KG1 (cell line): ENCODE data around the gene SYK.

ENCODE experiments used
- DNase-seq: peaks from one replicate; lab custom pipeline; 2025; lab: John Stamatoyannopoulos, UW

SYK gene

GRCh38 chr9:90906316-90907055, 104.9 kb downstream of the SYK start:
- no peak for DNase-seq

GRCh38 chr9:90907056-90907445, 105.4 kb downstream of the SYK start:
- no peak for DNase-seq

DNA sequence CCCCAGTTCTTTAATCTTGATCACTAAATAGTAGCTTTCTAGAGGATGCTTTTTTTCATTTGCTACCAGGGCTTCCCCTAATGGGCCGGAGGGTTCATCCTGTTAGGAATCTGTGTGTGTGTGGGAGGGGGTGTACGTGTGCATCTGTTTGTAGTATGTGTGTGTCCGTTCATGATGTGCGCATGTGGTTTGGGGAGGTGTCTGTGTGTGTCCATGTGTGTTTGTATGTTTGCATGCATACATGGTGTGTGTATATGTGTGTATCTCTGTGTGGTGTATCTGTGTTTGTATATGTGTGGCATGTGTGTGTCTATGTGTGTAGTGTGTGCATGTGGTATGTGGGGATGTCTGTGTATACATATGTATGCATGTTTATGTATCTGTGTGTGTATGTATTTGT, 106.2 kb downstream of the SYK start:
- no peak for DNase-seq

- DNase-seq: no peak
These were observed 107.6 kb downstream of the SYK start for GRCh38 chr9:90909225-90909624.

DNA sequence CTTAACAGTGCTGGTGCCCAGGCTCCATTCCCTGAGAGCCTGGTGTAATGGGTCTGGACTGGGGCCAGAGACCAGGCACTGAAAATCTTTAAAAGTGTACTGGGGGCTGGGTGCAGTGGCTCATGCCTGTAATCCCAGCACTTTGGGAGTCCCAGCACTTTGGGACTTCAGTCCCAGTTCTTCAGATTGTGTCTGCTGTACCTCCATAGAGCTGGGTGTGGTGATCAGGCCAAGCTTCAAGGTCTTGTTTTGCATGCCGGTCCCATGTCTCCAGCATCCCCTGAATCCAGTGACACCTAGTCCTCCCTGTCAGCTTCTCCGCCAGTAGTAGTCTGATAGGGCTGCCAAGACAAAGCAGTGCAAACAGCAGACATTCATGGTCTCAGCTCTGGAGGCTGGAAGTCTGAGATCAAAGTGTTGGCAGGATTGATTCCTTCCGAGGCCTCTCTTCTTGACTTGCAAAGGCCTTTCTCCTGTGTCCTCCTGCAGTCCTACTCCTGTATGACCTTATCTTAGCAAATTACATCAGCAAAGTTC, 108.2 kb downstream of the SYK start:
- no peak for DNase-seq

DNA sequence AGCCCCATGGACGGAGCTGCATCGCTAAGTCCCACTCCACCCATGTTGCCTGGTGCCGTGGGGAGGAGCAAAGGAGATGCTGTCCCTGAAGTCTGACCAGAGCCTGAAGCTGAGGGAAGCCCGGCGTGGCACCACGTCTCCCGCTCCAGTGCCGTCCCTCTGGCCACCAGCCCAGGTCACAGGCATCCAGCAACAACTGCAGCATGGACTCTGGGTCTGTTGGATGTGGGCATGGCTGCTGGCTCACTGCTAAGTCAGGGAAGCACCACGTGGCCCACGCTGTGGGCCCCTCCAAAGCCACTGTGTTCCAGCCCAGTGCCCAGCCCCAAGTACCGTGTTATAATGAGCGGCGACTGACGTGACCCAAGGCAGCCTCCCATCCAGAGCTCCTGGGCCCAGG, 112.6 kb downstream of the SYK start:
- no peak for DNase-seq

DNA sequence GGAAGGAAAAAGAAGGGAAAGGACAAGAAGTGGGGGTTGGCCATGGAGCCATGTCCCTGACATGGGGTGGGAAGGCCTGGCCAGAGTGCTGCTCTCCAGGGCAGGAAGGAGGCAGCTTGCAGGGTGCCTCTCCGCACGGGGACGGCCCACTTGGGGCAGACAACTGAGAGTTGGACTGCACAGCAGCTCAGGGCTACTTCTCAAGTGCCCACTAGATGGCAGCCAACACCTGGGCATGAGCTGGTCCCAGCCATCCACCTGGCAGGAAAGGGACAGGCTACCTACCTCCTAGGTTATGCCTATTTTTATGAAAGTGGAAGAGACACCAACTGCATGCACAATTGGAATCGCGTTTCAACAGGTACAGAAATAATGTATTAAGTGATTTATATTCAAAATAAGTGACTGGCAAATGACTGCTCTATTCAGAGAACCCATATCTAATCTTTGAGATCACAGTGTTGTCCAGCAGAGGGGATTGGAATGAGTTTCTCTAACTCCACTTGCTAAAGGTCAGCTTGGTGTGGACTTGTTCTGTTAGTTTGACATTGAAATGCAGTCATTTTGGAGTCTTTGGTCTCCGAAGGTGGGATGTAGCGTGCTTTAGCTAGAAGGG, 113.4 kb downstream of the SYK start:
- DNase-seq: peak; percentile 29

DNA sequence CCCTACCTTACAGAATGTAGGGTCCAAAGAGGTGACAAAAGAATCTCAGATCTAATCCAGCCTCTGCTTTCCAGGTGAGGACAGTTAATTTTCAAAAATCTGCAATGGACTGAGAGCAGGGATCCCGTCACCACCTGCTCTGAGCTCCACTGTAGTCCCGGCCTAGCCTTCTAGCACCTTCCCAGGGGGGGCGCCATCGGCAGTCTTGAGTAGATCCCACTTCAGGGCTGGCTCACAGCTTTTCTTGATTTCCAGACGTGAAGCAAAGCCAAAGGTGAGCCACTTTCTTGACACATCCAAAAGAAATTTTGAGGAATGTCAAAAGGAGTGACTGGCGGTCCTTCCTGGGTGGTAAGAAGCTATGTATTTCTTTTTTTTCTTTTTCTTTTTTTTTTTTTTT, 114.1 kb downstream of the SYK start:
- no peak for DNase-seq

DNA sequence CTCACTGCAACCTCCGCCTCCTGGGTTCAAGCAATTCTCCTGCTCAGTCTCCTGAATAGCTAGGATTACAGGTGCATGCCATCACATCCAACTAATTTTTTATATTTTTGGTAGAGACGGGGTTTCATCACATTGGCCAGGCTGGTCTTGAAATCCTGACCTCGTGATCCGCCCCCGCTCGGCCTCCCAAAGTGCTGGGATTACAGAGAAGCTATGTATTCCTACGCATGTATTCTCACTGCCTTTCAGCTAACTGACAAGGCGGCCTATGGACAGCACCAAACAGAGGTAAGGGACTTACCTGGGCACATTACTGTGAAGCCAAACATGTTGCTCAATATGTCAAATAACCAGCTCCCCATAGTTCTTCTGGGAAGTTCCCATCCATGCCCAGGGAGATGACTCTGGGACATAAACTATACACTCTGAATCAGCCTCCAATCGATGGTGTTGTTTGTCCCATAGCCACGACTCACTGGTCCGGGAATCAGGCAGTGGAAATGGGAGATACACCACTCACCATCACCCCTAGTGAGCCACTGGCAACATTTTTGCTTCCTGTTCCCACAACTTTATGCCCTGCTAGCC, 114.6 kb downstream of the SYK start:
- no peak for DNase-seq

DNA sequence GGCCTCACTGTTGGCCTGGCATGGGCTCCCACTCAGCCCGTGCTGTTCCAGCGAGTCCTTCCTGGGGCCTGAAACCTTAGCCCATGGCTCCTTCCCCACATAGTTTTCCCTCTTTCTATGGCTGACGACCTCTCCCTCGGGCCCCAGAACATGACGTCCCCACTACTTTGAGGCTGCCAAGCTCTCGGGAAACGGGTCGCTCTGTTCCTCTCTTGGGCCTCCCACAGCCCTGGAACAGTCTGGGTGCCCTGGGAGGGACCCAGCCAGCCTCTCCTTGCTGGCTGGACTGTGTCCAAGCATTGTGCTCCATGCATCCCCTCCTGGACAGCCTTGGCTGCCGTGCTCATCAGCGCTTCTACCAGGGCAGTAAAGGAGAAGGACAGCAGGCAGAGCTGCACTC, 118.3 kb downstream of the SYK start:
- DNase-seq: no peak

- no peak for DNase-seq
These were observed 119.5 kb downstream of the SYK start for GRCh38 chr9:90921104-90921503.

- no peak for DNase-seq
These were observed 120.3 kb downstream of the SYK start for GRCh38 chr9:90921969-90922368.

- no peak for DNase-seq
These were observed 124.1 kb downstream of the SYK start for GRCh38 chr9:90925581-90926257.

DNA sequence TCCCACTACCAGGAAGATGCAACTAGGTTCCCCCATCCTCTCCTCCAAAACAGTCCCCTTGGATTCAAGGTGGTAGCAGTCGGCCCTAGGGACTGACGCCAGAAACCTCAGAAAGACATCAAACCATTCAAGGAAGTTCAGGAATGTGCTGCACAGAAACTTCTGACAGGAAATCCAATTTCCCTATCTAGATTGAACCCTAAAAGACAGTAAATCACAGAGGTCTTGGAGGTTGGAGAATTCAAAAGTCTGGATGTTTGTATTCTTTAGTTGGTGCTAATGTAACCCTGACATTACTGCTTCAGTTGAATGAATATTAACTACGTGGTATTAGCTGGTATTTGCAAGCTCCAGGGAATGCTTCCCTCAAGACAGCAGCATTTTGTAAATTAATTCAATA, 125.3 kb downstream of the SYK start:
- no peak for DNase-seq

DNA sequence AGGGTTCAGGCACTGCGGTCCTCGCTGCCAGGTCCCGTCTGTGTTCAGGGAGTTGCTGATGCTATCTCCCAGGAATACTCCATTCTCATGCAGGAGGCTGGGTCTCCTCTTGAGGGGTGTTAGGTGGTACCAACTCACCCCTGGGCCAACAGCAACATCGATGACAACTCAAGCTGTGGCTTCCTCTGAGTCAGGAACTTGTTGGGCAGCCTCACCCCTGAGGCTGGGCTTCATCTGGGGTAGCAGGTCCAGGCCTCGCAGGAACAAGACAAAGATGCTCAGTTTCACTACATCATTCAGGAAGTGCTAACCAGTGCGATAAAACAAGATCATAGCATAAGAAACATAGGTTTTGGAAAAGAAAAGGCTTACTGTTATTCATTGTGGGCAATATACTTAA, 125.9 kb downstream of the SYK start:
- no peak for DNase-seq

- DNase-seq: no peak
These were observed 128.0 kb downstream of the SYK start for GRCh38 chr9:90929626-90930025.

DNA sequence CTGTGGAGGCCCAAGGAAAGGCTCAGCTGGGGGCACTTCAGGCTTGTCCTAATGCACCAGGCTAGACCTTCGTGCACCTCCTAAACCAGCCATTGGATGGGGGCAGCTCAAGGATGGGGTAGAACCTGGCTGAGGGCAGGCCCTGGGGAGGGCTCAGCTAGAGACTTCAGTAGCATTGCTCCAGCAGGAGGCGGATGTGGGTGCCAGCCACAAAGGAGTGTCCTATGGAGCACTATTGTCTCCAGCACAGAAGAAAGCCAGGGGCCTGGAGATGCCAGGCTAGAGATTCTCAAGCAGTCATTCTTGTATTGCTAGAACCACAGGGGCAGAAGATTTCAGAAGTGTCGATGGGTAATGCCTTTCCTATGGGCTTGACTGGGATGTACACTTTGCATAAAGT, 131.8 kb downstream of the SYK start:
- no peak for DNase-seq

DNA sequence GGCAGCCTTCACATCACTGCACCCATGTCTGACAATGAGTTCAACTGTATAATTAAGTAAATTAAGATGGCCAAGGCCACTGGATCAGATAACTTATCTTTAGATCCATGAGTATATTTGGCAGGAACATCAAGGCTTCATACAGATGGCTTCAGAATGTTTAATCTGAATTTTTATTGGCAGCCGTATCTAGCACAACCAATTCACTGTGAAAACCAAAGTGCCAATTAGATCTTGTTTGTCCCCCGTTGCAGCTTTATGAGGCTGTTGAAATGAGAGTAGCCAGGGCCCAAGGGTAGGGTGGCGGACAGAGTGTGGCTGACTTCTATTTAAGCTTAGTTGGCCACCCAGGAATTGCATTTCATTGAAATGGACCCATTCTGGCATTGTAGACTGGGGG, 137.7 kb downstream of the SYK start:
- DNase-seq: no peak

DNA sequence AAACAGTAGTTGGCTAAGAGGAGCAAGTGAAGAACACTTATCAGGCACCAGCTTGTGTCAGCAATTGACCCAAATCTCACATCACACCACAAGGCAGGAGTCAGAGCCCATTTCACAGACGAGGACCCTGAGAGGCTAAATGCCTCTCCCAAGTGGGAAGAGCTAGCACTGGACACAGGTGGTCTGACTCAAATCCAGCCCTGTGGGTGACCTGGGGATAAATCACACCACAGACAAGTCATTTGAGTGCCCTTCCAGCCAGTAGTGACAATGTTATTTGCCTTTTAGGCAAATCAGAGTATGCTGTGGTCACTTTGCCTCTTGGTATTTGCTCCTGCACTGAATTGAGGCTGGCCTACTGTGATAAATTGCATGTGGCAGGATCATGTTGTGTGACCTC, 138.7 kb downstream of the SYK start:
- DNase-seq: no peak

- no peak for DNase-seq
These were observed 140.0 kb downstream of the SYK start for GRCh38 chr9:90941661-90942060.

DNA sequence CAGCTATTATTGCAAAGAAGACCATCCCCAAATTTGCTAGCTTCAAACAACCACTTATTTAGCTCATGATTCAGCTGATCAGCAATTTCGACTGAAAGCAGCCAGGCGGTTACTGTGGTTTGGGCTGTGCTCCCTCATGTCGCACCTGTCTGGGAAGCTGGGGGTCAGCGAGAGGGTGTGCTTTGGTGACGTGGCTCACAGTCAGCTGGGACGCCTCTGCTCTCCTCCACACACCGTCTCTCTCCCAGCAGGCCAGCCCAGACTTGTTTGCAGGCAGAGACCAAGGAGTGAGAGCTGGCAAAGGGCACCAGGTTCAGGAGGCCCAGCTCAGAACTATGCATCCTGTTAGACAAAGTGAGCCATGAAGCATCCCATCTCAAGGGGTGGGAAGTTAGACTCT, 140.9 kb downstream of the SYK start:
- no peak for DNase-seq

DNA sequence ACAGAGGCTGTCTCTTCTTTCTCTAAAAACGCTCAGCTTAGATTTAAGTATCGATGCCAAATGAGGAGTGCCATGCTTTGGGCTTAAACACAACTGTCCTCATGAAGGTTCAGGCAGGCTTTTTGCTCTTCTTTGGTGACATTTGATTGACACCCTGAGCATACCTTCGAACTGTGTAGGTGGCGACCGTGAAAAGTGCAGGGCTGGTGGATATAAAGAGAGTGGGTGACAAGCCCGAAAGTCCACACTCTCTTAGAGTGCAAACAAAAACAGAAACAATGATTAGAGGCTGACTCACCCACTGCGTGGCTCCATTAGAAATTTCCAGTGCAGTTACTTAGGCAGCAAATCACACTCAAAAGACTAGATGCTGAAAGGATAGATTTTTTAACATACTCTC, 141.7 kb downstream of the SYK start:
- no peak for DNase-seq

DNA sequence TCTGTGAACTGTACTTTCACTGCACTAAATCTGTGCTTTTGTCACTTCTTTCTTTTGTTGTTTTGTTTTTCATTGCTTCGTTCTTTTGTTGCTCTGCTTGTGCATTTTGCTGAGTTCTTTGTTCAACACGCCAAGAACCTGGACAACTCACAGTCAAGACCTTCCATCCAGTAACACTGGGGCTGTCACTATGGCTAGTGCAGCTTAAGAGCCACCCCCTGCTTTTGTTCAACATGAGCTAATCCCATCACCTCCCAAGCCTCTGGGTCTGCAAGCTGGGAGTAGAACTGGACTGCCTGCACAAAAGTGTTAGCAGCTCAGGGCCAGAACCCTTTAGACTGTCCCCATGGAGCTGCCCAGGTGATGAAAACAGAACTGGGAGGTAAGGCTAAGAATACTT, 143.7 kb downstream of the SYK start:
- DNase-seq: no peak
